CMK (cell line): ENCODE measurements around the gene ATRN.
"Not testable (repeated sequence)": the region's sequence is repeated elsewhere in the genome, so short reads cannot be mapped to it uniquely, and the experiment has no call there.

Experiments
- DNase-seq: peaks from one replicate; pipeline ENCODE4 v3.0.0-alpha.2; 2010; ENCODE audit warnings: low read depth

ATRN gene

DNA sequence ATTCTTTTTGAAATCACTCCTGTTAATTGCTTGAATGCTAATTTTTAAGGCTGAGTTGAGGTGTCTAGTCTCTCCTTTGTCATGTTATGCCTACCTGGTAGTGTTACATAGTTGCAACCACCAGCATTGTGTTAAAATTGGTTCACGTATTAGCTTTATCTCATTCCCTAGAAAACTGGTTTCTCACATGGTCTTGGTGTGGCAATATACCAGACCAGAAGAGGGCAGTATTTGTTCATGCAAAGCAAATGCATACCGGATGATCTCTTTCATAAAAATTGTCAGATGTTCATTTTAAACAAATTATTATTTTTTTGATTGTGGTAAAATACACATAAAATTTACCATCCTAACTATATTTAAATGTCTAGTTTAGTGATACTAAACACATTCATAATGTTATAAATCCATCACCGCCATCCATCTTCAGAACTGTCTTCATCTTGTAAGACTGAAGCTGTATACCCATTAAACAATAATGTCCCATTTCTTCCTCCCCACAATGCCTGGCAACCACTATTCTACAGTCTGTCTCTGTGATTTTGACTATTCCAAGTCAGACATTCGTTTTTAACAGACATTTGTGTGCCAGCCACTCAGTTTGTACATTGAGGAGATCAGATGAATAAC lies 92.8 kb downstream of the ATRN start:
- peak; percentile 26 for DNase-seq

GRCh38 chr20:3565851-3566250 lies 95.0 kb downstream of the ATRN start:
- DNase-seq, result no peak

DNA sequence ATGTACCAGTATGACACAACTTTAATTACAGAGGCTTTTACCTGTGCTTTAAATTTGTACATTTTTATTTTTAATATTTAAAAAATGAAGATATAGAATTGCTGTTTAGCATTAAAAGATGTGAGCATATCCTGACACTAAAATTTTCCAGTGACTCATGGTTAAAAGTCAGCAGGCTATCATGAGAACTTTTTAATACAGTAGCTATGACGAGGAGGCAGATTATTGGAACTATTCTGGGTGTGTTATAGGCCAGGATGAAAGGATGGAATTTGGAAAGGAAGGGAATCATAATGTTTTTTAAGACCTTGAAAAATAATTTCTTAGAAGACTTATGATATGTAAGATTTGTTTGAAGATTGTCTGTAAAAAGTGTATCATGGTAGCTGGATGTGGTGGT lies 101.3 kb downstream of the ATRN start:
- no peak for DNase-seq

GRCh38 chr20:3576363-3576762 lies 105.5 kb downstream of the ATRN start:
- DNase-seq, result no peak

DNA sequence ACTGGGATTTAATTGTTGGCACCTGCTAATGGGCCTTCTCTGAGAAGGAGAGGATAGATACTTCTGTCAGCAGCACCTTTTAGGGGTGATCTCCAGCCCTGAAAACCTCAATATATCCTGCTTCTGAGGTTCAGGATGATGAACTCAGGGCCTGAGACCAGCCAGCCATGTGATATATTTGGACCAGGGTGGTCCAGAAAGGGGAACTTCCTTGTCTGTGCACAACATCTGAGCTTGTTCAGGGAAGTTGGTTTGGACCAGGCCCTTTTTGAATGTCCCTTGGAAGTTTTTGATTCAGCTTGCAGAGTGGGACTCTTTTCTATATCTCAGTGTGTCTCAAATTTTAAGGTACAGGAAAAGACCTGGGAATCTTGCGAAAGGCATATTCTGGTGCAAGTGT lies 106.5 kb downstream of the ATRN start:
- DNase-seq, result no peak

GRCh38 chr20:3580412-3580811 lies 109.6 kb downstream of the ATRN start:
- no peak for DNase-seq

- DNase-seq, result no peak
These were observed 112.9 kb downstream of the ATRN start for GRCh38 chr20:3583765-3584164.

DNA sequence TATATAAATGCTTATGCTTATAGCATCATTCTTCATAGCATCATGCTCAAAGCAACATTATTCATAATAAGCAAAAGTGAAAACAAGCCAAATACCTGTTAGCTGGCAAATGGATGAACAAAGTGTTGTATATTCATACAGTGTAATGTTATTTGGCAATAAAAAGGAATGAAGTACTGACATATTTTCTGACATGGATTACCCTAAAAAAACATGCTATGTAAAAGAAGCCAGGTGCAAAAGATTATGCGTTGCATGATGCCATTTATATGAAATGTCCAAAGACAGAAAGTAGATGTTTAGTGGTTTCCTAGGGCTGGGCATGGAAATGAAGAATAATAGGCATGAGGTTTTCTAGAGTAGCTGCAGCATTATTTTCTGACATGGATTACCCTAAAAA lies 115.3 kb downstream of the ATRN start:
- DNase-seq, result no peak

DNA sequence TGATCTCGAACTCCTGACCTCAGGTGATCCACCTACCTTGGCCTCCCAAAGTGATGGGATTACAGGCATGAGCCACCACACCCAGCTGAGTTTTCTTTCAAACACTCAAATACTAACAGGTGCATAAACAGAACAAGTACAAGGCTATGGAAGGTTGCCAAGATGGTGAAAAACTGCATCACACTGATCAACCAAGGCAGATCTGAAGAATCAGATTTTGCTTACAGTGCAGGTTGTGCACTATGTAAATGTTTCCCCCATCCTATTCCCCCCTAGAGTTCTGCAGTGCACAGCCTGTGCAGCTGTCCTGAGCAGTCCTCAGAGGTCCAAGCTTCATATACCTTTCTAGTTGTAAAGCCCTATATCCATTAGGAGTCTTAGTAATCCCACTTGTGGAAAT lies 119.3 kb downstream of the ATRN start:
- DNase-seq, result no peak

GRCh38 chr20:3592931-3593330 lies 122.1 kb downstream of the ATRN start:
- DNase-seq, result no peak

GRCh38 chr20:3595541-3595940 lies 124.7 kb downstream of the ATRN start:
- no peak for DNase-seq

DNA sequence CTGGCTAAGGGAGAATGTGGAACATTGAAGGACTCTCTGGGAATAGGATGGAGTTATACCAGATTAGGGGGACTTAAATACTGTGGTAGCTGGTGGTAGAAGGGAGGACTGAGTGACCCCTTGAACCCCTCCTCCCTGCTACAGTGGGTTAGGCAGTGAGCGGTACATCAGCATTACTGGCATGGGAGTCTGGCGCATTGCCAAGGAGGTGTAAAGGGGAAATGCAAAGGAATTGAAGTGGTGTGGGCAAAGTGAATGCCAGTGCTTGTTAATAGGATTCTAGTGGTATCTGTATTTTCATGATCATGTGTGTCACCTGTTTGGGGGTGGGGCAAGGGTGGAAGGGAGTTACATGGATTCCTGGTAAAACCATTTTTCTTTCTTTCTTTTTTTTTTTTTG lies 132.3 kb downstream of the ATRN start:
- DNase-seq, result no peak

DNA sequence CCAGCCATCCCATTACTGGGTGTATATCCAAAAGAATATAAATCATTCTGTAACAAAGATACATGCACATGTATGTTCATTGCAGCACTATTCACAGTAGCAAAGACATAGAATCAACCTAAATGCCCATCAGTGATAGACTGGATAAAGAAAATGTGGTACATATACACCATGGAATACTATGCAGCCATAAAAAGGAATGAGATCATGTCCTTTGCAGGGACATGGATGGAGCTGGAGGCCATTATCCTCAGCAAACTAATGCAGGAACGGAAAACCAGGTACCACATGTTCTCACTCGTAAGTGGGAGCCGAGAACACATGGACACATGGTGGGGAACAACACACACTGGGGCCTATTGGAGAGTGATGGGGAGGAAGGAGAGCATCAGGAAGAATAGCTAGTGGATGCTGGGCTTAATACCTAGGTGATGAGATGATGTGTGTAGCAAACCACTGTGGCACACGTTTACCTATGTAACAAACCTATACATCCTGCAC lies 134.6 kb downstream of the ATRN start:
- not testable (repeated sequence) for DNase-seq

GRCh38 chr20:3606021-3606420 lies 135.2 kb downstream of the ATRN start:
- DNase-seq, result peak; percentile 64

- no peak for DNase-seq
These were observed 141.1 kb downstream of the ATRN start for GRCh38 chr20:3611901-3612300.

DNA sequence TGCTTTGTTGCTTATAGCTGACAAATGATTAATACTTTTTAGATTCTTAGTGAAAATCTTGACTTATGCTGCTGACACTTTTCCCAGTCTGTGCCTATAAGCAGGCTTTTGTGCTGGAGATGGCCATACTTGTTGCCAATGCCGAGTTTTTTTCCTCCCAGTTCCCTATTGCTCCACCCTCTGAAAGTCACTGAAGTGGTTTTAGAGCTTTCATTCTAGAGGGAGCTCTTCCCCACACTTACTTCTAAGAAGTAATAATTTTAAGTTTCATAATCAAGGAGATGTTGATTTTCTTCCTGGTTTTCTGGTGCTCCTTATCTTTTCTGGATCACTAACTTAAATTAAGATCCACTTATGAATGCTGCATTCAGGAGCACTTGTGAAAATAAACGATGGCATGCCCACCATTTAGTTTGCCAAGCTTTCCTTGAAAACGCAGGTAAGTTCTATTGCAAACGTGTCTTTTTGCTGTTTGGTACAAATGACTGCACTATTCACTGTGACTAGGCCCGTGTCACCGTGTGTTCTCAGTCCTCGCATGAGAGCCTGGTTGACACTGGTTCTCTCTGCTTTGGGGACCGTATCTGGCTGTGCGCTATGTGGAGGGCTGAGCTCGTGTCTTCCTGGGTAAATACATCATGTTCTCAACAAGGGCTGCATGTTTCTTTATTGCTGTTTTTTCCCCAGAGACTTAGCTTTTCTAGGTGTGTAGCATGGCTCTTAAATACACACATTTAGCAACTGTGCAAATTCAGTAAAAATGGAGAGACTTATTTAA lies 142.2 kb downstream of the ATRN start:
- DNase-seq, result no peak

GRCh38 chr20:3613821-3614440 lies 143.1 kb downstream of the ATRN start:
- no peak for DNase-seq

DNA sequence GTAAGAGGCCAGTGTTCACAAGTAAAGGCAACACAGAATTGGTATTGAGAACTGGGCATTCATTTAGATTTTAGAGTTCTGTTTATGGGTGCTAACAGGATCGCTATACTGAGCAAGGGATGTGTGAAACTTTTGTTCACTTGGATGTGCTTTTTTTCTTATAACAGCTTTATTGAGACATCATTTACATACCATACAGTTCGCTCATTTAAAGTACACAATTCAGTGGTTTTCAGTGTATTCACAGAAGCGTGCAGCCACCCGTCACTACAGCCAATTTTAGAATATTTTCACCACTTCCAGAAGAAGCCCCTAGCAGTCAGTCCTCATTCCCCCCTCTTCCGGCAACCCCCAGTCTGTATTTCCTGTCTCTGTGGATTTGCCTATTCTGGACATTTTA lies 143.6 kb downstream of the ATRN start:
- no peak for DNase-seq

DNA sequence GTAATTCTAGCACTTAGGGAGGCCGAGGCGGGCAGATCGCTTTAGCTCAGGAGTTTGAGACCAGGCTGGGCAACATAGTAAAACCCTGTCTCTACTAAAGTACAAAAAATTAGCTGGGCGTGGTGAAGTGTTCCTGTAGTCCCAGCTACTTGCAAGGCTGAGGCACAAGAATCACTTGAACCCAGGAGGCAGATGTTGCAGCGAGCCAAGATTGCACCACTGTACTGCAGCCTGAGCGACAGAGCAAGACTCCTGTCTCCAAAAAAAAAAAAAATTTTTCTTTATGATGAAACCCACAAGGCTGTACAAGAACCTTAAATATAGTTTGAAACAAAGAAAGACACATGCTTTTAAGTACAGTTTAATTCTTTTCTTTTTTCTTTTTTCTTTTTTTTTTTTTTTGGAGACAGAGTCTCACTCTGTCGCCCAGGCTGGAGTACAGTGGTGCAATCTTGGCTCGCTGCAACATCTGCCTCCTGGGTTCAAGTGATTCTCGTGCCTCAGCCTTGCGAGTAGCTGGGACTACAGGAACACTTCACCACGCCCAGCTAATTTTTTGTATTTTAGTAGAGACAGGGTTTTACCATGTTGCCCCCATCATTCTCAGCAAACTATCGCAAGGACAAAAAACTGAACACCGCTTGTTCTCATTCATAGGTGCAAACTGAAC lies 144.5 kb downstream of the ATRN start:
- not testable (repeated sequence) for DNase-seq

GRCh38 chr20:3616250-3616649 lies 145.4 kb downstream of the ATRN start:
- DNase-seq, result no peak

GRCh38 chr20:3621111-3621510 lies 150.3 kb downstream of the ATRN start:
- no peak for DNase-seq

DNA sequence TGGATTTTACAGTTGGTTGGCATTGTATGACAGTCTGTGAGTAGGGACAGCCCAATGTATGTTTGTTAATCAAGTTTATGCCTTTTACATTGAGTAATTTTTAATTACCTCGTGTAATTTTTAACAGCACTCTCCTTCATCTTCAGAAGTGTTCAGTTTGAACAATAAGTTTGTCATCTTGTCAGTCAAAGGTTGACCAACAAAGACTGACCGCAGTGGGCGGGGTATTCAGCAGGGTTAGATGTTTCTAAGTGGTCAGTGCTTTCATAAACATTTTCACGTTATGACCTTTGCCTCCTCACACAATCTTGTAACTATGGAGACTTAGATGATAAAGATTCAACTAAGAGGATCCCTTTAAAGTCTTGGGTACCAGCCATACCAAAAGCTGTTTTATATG lies 151.6 kb downstream of the ATRN start:
- no peak for DNase-seq

DNA sequence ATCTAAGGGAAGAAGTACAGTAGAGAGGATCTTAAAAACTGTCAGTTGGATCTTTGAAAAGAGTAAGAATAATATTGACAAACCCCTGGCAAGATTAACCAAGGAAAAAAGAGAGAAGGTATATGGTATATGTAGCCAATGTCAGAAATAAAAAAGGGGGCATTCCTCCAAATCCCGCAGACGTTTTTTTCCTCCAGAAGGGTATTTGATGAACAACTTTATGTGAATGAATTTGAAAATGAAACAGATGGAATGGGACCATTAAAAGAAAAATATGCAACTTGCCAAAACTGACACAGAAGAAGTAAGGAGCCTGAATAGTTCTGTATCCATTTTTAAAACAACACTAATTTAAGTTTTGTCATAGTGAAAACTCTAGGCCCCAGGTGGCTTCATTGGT lies 156.7 kb downstream of the ATRN start:
- DNase-seq, result no peak
